GM21360 (cell line): ENCODE data around the gene VPS16.
"Not testable (repeated sequence)": the region's sequence is repeated elsewhere in the genome, so short reads cannot be mapped to it uniquely, and the experiment has no call there.

Experiments
- ATAC-seq: cut with Tn5 transposase; IDR thresholded peaks from one replicate; pipeline ENCODE4 v1.9.1; 2021; ENCODE audit warnings: mild to moderate bottlenecking, moderate library complexity; ENCODE audit not compliant: unreplicated experiment

VPS16 gene

DNA sequence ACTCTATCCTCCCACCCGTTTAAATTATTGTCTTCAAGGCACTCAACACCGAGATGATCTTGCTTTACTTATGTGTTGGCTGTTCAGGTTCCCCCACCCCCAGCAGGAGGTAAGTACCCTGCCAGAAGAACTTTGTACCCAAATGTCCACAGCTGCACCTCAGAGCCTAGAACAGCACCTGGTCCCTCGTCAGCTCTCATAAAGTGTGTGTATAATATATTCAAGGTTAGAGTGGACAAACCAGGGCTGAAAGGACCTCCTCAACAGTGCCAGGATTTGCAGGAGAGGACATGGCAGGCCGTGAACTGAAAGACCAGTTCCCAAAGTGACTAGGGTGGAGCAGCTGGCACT lies 34.2 kb upstream of the VPS16 start:
- no peak for ATAC-seq

DNA sequence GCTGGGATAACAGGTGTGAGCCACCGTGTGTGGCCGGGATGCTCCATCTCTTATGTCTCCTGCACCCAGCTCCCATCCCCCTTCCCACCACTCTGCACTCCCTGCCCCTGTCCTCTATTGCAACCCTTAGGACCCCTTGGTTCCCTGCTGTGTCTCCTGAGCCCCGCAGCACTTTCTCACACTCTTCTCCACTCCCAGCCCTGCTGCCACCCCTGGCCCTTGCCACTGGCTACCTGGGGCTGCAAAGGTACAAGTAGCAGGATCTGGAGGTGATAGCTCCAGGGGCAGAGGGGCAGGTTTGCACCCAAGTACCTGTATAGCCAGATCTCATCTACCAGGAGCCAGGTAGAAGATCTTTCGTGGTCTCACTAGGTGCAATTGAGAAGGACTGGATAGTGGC lies 33.5 kb upstream of the VPS16 start:
- ATAC-seq: no peak

DNA sequence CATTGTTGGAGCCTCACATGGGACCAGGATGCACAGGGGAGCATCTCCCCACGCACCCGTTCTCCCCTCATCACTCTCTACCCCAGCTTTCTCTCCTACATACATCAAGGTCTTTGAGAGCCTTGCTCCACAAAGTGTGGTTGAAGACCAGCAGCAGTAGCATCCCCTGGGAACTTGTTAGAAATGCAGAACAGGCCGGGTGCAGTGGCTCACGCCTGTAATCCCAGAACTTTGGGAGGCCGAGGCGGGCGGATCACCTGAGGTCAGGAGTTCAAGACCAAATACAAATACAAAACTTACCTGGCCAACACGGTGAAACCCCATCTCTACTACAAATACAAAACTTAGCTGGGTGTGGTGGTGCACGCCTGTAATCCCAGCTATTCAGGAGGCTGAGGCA lies 32.6 kb upstream of the VPS16 start:
- ATAC-seq: not testable (repeated sequence)

DNA sequence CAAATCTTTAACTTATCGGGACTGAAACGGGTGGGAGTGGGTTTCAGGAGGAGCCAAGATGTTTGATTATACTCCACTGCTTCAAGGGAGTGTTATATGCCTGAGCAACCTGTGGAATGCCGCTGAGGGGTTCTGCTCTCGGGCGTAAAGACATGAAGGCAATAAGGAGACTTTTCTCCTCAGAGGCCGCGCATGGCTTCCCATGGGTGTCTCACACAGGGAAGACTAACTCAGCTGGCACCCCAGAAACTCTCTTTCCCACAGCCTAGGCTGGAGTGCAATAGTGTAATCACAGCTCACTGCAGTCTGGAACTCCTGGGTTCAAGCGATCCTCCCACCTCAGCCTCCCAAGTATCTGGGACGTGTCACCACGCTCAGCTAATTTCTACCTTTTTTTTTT lies 30.9 kb upstream of the VPS16 start:
- no peak for ATAC-seq

DNA sequence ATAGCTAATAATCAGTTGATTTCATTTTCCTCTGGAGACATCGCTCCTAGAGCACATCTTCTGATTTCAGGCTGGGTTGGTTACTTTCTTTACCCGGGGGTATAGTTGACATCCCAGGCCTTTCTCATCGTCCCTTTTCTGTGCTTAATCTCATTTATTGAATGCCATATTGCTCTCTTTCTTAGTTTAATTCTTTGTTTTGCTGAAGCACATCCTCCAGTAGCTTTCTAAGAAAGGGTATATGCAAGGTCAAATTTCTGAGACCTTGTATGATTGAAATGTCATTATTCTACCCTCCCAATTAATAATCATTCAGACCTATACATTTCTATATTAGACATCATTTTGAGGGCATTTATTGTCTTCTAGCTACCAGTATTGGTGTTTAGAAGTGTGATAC lies 28.4 kb upstream of the VPS16 start:
- ATAC-seq: no peak

DNA sequence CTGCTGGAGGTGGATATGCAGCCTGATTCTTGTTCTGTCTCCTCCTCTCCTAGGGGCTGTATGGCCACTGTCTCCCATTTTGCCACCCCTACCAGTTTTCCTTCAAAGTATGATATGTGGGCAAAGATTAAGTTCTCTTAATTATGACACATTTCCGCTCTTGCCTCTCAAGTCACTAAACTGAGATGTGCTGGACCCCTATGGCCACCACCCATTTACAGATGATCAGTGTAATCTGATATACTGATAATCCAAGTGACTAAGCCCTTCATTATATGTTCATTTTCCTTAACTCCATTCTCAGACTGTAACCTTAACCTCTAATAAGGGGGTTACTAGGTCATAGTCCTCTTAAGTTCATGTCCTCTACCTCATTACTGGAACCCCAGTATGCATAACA lies 26.5 kb upstream of the VPS16 start:
- ATAC-seq: no peak

DNA sequence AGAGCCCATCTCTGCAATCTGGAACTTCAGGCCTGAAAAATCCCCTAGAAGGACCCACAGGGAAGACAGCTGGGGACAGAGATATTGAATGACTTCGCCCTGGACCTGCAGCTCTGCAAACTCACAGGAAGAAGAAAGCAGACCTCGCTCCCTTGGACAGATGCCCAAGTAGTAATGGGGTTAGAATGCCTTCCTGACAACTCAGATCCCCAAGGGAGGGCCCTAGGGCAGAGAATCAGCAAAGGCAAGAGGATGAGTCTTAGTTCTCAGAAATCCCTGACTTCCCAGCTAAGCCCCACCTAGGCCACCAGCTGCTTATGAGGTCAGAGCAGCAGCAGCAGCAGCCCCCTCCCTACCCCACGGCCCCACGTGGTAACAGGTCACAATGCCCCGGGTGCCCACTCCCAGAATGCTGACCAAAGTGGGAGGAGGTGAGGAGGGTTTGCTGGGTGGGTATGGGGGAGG lies 25.9 kb upstream of the VPS16 start, which contains the start of gene C20orf141:
Gene C20orf141, plus strand, starts transcription at position 401 of the 465 bp plus-strand sequence. CDS start 198 bp downstream, outside the sequence.
- no peak for ATAC-seq

DNA sequence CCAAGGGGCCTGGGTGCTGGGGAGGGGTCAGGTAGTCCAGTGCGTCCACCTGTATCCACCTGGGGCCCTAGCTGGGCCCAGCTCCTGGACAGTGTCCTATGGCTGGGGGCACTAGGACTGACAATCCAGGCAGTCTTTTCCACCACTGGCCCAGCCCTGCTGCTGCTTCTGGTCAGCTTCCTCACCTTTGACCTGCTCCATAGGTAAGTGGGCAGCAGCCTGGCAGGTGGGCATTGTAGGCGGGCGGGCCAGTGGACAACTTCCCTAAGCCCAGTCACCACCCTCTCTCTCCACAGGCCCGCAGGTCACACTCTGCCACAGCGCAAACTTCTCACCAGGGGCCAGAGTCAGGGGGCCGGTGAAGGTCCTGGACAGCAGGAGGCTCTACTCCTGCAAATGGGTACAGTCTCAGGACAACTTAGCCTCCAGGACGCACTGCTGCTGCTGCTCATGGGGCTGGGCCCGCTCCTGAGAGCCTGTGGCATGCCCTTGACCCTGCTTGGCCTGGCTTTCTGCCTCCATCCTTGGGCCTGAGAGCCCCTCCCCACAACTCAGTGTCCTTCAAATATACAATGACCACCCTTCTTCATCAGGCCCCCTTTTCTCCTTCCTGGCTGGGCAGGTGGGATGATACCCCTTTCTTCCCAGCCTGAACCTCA lies 25.2 kb upstream of the VPS16 start:
- no peak for ATAC-seq

DNA sequence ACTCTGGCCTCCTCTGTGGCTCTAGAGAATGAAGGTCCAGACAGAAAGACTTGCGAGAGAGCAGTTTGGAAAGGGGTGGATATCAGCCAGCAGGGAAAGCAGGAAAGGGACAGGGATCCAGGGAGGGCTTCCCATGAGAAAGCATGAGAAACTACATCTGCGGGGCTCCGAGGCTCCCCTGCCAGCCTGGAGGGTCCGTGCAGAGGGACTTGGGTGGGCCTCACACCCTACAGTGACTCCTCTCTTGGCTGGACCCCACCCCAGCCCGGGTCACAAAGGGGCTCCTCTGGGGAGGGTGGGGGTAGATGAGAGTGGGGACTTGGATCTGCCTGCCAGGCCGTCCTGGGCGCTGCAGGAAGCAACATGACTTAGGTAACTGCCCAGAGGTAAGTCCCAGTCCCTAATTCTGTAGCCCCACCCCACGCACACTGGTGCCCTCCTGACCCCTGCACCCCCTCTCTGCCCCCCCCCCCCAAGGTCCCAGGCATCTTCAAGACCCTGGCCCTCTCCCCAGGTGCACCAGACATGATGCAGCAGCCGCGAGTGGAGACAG lies 24.4 kb upstream of the VPS16 start, which contains the start of gene TMEM239:
Gene TMEM239, plus strand, starts transcription at position 335 of the 553 bp plus-strand sequence. Its CDS starts 191 bp downstream, at position 526.
- ATAC-seq: no peak

DNA sequence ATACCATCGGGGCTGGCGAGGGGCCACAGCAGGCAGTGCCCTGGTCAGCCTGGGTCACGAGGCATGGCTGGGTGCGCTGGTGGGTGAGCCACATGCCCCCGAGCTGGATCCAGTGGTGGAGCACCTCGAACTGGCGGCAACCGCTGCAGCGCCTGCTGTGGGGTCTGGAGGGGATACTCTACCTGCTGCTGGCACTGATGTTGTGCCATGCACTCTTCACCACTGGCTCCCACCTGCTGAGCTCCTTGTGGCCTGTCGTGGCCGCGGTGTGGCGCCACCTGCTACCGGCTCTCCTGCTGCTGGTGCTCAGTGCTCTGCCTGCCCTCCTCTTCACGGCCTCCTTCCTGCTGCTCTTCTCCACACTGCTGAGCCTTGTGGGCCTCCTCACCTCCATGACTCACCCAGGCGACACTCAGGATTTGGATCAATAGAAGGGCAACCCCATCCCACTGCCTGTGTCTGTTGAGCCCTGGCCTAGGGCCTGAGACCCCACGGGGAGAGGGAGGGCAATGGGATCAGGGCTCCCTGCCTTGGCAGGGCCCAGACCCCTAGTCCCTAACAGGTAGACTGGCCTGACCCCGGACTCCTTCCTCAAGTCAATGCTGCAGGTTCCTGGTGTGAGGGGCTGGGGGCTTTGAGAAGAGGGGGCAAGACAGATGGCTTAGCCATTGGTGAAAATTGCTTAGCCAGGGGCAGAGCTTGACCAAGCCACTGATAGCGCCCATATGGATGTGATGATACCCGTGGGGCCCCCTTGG lies 23.8 kb upstream of the VPS16 start:
- no peak for ATAC-seq

DNA sequence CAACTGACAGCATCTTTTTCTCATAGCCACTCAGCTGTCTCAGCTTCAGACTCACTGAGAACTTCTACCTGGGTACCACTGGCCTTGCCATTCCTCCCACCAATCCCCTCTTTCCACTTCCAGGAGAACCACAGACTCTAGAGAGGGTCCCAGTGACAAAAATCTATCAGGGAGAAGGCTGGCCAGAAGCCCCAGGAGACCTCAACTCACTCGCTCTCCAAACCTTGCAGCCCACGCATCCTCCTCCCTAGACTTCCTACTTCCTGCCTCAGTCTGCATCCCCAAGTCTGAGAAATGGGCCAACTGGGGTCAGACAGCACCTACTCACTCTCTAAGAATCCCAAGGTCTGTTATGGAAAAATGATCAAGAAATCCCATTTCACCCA lies 23.2 kb upstream of the VPS16 start:
- ATAC-seq: no peak

DNA sequence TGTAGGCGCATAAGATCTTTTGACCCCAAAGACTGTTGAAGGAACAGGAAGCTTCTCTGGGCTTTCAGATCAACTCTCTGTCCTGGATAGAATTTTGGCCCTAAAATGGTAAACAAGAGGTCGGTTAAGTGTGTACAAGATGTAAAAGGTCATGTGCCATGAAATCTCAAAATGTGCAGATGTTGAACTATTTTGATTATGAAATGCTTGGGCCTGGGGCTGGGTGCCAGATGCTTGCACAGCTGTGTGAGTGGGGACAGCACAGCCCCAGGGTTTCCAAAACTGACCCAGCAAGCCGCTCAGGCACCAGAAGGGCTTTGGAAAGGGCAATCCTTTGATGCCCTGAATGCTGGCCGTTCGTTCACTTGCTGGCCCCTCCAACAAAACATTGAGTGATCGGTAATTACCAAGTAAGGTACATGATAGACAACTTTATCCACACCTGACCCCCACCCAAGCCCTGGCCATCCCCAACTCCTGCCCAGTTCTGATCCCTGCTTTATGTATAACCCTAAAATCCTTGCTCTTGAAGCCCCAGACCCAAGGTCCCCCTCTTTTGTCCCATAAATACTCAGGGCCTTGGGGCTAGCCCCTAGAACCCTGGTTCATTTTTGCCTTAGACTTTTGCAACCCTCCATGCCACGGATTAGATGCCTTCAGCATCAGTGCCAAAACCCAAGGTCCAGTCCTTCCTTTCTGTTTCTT lies 22.5 kb upstream of the VPS16 start:
- no peak for ATAC-seq

DNA sequence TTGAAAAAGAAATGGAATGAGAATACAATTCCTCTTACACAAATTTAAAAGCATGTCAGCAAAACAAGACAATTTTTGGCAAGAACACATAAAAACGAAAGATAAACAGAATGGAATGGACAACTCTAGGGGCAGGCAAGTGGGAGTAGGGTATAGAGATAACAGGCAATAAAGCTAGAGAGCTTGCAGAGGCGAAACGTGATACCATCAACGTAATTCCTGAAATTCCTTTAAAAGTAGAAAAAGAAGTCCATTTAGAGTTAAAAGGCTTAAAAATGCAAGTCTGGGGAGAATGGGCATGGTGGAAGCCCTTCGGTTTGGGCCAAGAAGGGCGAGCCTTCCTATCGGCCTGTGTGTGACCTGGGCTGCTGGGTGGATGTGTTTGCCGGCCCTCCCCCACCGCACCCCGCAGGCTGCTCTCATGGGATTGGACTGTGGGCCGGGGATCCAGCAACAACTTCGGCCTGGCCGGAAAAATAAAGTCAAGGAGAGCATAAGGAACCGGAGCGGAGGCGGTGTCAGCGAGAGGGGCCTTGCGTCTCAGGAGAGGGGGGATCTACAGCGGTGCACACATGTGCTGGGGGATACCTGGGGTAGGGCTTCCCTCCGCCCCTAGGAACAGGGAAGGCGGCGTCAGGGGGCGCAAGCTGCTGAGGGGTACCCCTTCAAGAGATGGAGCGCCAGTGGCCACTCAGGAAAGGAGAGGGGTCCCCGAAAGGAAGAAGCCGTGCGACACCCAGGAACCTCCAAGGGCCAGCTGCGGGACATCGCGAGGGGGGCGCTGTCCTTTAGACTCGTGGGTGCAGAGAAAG lies 20.3 kb upstream of the VPS16 start:
- ATAC-seq: no peak

DNA sequence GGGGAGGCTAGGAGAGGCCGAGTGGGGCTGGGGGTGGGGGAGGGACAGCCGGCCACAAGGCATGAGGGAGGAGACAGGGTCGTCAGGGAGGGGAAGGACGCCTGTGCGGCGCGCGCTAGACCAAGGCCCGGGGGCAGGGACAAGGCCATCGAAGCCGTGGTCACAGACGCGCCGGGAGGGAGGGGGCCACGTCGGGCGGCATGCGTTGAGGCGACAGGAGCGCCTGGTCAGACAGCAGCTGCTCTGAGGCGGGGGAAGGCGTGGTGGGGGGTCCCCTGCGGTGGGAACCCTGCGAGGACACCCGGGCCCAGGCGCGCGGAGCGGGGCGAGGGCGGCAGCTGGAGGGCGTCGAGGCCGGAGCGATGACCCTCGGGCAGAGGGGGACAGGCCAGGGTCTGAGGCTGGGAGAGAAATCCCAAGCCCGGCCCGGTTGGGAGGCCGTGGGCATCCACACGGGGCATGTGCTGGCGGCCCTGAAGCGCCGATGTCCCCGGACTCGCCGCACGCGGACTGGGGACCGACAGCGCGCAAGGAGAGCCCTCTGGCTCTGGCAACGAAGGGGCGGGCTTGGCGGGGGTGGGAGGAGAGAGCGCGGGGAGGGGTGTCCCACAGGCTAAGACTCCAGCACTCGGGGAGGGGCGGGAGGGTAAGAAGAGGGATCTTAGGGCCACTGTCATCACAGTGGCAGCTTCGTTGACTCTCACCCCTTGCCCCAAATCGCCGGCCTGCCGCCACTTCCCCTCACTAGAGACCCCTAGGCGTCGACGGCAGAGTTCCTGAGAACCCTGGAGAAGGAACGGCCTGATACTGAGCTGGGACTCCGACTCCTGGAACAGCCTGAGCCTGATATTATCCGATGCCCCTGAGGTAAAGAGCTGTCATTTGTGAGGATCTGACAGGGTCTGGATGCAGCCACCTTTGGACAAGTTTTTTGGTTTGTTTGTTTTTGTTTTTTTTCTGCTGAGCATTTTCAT lies 19.4 kb upstream of the VPS16 start:
- no peak for ATAC-seq

DNA sequence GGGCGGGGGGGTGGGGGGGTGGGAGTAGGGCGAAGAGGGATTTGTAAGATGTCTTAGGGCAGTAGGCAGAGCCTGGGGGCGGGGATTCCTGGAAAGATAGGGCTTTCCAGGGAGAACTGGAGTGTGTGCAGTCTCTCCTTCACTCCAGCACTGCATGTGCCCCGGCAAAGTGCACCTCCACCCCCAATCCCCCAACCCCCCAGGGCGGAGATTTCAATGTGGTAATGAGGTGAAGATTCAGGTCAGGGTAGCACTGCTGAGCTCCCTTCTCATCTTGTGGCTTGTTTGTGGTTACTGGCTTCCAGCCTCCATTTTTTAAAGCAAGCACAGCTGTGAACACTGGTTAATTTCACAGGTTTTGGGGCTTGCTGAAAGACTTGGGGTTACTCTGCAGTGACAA lies 18.5 kb upstream of the VPS16 start:
- ATAC-seq: no peak

DNA sequence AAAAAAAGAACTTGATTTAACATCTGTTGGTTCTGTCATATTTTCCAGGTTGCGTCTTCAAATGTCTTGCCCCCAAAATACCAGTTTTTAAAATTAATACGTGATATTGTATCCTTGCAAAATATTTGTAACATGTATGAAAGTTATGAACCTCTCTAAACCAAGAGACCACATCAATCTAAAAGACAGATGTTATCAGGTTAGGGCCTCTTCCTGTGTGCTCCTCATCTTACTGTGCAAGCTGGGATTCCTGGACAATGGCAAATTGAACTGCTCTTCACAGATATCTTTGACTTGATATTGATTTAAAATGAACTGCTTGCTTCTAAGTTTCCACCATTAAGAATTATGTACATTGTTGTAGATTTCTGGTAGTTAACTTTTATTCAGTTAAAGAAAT lies 14.8 kb upstream of the VPS16 start:
- no peak for ATAC-seq

DNA sequence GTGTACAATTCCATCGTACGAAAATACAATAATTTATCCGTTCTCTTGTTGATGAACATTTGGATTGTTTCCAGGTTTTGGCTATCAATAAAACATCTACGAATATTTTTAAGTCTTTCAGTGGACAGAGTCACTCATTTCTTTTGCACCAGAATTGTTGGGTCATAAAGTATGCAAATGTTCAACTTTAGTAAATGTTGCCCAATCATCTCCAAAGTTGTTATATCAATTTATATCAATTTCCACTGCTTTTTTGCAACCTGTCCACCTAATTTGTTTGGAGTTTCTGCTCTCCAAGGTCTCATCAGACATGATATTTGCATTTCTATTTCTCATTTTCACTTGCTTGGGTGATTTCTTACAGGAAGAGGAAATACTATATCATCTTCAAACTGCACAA lies 13.9 kb upstream of the VPS16 start:
- ATAC-seq: no peak

DNA sequence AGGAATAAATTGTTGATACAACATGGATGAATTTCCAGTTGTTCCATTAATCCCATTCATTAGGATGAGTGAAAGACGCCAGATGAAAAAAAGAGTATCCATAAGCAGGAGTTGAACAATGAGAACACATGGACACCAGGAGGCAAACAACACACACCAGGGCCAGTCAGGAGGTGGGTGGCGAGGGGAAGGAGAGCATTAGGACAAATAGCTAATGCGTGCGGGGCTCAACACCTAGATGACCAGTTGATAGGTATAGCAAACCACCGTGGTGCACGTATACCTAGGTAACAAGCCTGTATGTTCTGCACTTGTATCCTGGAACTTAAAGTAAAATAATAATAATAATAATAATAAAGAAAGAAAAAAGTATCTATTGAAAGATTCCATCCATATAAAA lies 11.2 kb upstream of the VPS16 start:
- ATAC-seq: no peak

DNA sequence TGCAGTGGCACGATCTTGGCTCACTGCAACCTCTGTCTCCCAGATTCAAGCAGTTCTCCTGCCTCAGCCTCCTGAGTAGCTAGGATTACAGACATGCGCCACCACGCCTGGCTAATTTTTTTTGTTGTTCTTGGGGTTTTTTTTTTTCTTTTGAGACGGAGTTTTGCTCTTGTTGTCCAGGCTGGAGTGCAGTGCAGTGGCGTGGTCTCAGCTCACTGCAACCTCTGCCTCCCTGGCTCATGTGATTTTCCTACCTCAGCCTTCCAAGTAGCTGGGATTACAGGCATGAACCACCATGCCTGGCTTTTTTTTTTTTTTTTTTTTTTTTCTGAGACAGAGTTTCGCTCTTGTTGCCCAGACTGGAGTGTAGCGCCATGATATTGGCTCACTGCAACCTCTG lies 9.3 kb upstream of the VPS16 start:
- not testable (repeated sequence) for ATAC-seq

DNA sequence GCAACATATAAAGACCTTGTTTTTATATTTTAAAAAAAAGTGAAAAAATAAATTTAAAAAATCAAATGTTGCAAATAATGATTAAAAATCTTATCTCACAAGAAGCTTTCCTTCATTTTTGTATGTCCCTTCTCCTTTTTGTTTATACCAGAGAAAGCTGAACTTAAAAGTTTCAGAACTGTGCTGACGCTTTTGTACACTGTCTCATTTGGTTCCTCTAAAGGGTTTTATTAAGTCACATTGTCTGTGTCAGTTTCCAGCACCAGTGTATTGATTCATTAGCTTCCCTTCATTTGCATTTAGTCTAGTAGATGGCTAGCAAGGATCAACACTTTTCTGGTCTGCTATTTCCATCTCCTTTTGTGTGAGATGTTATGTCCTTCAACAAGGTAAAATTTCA lies 6.8 kb upstream of the VPS16 start:
- no peak for ATAC-seq
